ENCODE data around the gene CAMK2D. TPM values are rescaled to one million over a fixed set of nuclear protein-coding genes. Genes with fewer than 3 reads are reported as not detected.

CAMK2D gene
- total RNA-seq, 2 experiments from 2014 or later, result 104 to 120 TPM

DNA sequence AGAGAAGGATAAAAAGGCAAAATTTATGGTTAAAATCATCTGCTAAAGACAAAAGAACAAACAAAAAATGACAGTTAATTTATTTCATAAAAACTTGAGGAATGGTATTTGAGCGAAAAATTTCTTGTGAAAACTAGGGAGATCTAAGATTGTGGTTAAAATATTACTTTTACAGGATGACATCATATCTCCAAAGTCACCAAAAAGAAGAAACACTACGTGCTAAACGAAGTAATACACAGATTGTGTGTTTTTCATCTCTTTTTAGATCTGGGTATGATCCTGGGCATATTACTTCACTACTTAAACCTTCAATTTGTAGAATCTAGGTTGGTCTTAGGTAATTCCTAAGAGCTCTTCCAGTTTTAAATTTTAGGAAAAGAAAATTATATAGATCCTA is 107.7 kb downstream of the CAMK2D start:
- no peak for TF ChIP-seq CTCF (conservative IDR thresholded peaks at IDR 0.05; ENCODE audit: low read length)
- no peak for TF ChIP-seq EZH2phosphoT487 (IDR thresholded peaks at IDR 0.05; ENCODE audit: borderline replicate concordance, low read depth, low read length)
- Histone ChIP-seq H4K20me1 (ENCODE audit: insufficient read depth, low read length) (no peaks in the 10 kb centered on the region), H3K4me2 (ENCODE audit: low read length) (no peak overlapping the region), H3K4me3 (ENCODE audit: low read depth, low read length, poor library complexity, severe bottlenecking) (no peak overlapping the region), H3K9me2 (ENCODE audit: insufficient read depth, low read length) (no peaks in the 10 kb centered on the region), H3K79me2 (ENCODE audit: insufficient read depth, low read depth, low read length) (peaks cover 34% of the 10 kb centered on the region; the same call in 1 of the 2 replicates), H3K9me3 (ENCODE audit: low read length) (no peaks in the 10 kb centered on the region), H2AFZ (ENCODE audit: low read length) (no peak overlapping the region), H3K27ac (ENCODE audit: low read depth, low read length, poor library complexity, severe bottlenecking) (no peak overlapping the region), H3K36me3 (ENCODE audit: insufficient read depth, low read length) (peaks cover 66% of the 10 kb centered on the region), H3K4me1 (ENCODE audit: insufficient read depth, low read length, poor library complexity, severe bottlenecking) (no peaks in the 10 kb centered on the region)
- ChIA-PET POLR2A (interaction anchor here (0.7 to 1.6 kb wide), 5 partner anchors 9 to 56 kb away, joined by 3 to 7 read pairs (median 4); no protein-coding TSS in a partner anchor), CTCF (ENCODE audit: unreplicated experiment) (interaction anchor here (1.4 kb wide), 1 partner anchor 15 kb away, joined by 3 read pairs; no protein-coding TSS in a partner anchor)
- intact Hi-C loops (cut with micrococcal nuclease; ENCODE audit: unreplicated experiment), result no loop called here
- no peak for DNase-seq (ENCODE audit: low spot score)
- no TSS peak for BruUV-seq (replicated peaks)

- peaks cover 34% of the 10 kb centered on the region for H3K4me1 ChIP-seq (ENCODE audit: insufficient read depth, low read length, poor library complexity, severe bottlenecking)
- BruUV-seq (replicated peaks), result no TSS peak
- intact Hi-C loops (cut with micrococcal nuclease; ENCODE audit: unreplicated experiment), result no loop called here
- no peak for TF ChIP-seq EZH2phosphoT487 (IDR thresholded peaks at IDR 0.05; ENCODE audit: borderline replicate concordance, low read depth, low read length)
- TF ChIP-seq CTCF (conservative IDR thresholded peaks at IDR 0.05; ENCODE audit: low read length), result no peak
- H3K27ac ChIP-seq (ENCODE audit: low read depth, low read length, poor library complexity, severe bottlenecking), result no peak overlapping the region
- H3K4me3 ChIP-seq (ENCODE audit: low read depth, low read length, poor library complexity, severe bottlenecking), result no peak overlapping the region
- no peak for DNase-seq (ENCODE audit: low spot score)
- POLR2A ChIA-PET, result interaction anchor here (0.6 to 3.3 kb wide), 4 partner anchors 11 to 62 kb away, joined by 3 to 11 read pairs (median 6); no protein-coding TSS in a partner anchor
- H2AFZ ChIP-seq (ENCODE audit: low read length), result no peak overlapping the region
- peaks cover 69% of the 10 kb centered on the region for H3K79me2 ChIP-seq (ENCODE audit: insufficient read depth, low read depth, low read length)
- CTCF ChIA-PET (ENCODE audit: unreplicated experiment), result no interaction called here
- no peak overlapping the region for H3K4me2 ChIP-seq (ENCODE audit: low read length)
- H3K9me2 ChIP-seq (ENCODE audit: insufficient read depth, low read length), result no peaks in the 10 kb centered on the region
- no peaks in the 10 kb centered on the region for H3K9me3 ChIP-seq (ENCODE audit: low read length)
- no peaks in the 10 kb centered on the region for H4K20me1 ChIP-seq (ENCODE audit: insufficient read depth, low read length)
- peaks cover 43% of the 10 kb centered on the region for H3K36me3 ChIP-seq (ENCODE audit: insufficient read depth, low read length)
Observed at GRCh38 chr4:113646442-113646822, 115.1 kb downstream of the CAMK2D start.

DNA sequence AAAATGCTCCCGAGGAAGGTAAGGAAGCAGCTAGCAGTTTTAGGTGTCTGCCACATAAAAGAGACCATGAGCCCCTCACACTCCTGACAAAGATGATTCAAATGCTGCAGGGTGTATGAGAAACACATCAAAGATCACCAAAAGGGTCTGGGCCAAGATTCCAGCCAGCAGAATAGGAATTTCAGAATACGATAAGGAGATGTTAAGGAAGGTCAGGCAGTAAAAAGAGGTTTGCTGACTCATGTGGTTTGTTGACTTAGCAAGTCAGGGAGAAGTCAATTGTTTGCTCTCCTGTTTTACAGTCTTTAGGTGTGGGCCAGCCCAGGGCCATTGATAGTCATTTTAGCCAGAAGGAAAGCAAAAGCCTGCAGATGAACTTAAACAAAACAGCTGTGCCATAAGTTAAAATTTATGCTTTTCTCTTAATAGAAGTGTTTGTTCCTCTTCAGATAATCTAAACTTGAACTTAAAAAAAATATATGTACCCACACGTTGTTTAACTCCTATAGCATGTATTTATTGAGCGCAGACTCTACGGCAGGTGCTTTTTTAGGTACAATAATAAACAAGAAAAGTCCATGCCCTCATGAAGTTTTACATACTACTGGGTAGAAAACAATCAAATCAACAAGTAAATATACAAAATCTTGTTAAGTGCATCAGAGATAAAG is 115.6 kb downstream of the CAMK2D start:
- no TSS peak for BruUV-seq (replicated peaks)
- Histone ChIP-seq H3K9me2 (ENCODE audit: insufficient read depth, low read length) (no peaks in the 10 kb centered on the region), H4K20me1 (ENCODE audit: insufficient read depth, low read length) (no peaks in the 10 kb centered on the region), H3K4me2 (ENCODE audit: low read length) (no peak overlapping the region), H3K4me1 (ENCODE audit: insufficient read depth, low read length, poor library complexity, severe bottlenecking) (peaks cover 39% of the 10 kb centered on the region), H3K4me3 (ENCODE audit: low read depth, low read length, poor library complexity, severe bottlenecking) (no peak overlapping the region), H3K9me3 (ENCODE audit: low read length) (no peaks in the 10 kb centered on the region), H3K36me3 (ENCODE audit: insufficient read depth, low read length) (peaks cover 39% of the 10 kb centered on the region), H3K27ac (ENCODE audit: low read depth, low read length, poor library complexity, severe bottlenecking) (no peak overlapping the region), H2AFZ (ENCODE audit: low read length) (no peak overlapping the region), H3K79me2 (ENCODE audit: insufficient read depth, low read depth, low read length) (peaks cover 69% of the 10 kb centered on the region)
- ChIA-PET CTCF (ENCODE audit: unreplicated experiment) (no interaction called here), POLR2A (interaction anchor here (0.6 to 6.7 kb wide), 6 partner anchors 10 to 55 kb away, joined by 3 to 64 read pairs (median 6); no protein-coding TSS in a partner anchor)
- TF ChIP-seq CTCF (conservative IDR thresholded peaks at IDR 0.05; ENCODE audit: low read length) (no peak), EZH2phosphoT487 (IDR thresholded peaks at IDR 0.05; ENCODE audit: borderline replicate concordance, low read depth, low read length) (no peak)
- intact Hi-C loops (cut with micrococcal nuclease; ENCODE audit: unreplicated experiment), result no loop called here
- no peak for DNase-seq (ENCODE audit: low spot score)

Measured in OCI-LY7 (cell line).